GM12801 (cell line): ENCODE results near the gene TECTA.

Experiments
- TF ChIP-seq, protein P1 (sequence below): IDR thresholded peaks from one replicate; pipeline ENCODE4 v1.5.1; 2011; ENCODE audit warnings: control low read depth; ENCODE audit not compliant: insufficient read length; ENCODE audit errors: extremely low read depth

TECTA gene

DNA sequence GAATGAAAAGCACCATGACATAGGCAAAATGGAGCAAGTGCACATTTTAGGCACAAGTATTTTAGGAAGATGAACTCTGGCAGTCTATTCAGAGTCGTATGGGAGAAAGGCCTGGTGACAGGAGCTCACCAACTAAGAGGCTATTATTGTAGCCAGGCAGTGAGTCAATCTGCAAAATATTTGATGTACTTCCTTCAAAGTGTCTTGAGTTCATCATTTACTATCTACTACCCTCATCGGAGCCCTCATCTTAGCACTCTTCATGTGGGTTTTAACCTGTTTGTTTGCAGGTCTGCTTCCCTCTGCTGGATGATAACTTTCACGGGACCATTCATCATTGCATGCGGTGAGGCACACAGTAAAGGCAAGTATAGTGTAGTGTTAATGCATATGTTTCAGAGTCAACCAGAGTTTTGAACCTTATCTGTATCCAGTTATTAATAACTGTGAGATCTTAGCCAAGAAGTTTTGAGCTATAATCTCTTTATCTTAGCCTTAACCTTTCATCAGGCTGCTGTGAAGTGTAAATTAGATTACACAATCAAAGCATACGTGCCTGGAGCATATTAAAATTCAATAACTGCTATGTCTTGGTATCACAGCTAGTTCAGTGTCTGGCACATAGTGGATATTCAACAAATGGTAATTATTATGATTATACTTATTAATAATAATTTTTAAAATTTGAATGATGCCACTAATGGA lies 120.6 kb downstream of the TECTA start:
- TF ChIP-seq, protein P1, sequence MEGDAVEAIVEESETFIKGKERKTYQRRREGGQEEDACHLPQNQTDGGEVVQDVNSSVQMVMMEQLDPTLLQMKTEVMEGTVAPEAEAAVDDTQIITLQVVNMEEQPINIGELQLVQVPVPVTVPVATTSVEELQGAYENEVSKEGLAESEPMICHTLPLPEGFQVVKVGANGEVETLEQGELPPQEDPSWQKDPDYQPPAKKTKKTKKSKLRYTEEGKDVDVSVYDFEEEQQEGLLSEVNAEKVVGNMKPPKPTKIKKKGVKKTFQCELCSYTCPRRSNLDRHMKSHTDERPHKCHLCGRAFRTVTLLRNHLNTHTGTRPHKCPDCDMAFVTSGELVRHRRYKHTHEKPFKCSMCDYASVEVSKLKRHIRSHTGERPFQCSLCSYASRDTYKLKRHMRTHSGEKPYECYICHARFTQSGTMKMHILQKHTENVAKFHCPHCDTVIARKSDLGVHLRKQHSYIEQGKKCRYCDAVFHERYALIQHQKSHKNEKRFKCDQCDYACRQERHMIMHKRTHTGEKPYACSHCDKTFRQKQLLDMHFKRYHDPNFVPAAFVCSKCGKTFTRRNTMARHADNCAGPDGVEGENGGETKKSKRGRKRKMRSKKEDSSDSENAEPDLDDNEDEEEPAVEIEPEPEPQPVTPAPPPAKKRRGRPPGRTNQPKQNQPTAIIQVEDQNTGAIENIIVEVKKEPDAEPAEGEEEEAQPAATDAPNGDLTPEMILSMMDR = no peak

DNA sequence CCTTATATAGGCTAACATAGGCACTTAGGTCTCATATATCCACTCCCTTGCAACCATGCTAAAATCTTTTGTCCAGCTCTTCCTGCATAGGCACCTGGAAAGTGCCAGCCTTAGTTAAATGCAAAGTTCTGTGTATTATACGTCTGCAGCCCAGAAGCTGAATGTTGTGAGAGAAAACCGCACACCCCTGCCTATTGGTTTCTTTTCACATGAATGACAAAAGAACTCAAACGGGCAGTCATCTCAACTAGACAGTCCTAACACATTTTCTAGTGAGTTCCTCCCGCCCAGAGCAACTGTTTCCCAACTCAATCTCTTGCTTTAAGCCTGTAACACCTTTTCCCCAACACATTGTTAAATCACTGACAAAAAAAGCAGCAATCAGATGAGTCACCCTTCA lies 122.1 kb downstream of the TECTA start:
- TF ChIP-seq, protein P1 = no peak

DNA sequence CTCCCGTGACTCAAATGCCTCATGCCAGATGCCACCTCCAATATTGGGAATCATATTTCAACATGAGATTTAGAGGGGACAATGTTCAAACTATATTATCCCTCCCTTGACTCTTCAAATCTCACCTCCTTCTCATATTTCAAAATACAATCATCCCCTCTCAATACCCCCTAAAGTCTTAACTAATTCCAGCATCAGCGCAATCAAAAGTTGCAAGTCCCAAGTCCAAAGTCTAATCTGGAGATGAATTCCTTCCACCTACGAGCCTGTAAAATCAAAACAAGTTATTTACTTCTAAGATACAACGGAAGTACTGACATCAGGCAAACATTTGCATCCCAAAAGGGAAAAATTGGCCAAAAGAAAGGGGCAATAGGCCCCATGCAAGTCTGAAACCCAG lies 124.3 kb downstream of the TECTA start:
- TF ChIP-seq, protein P1 = no peak

DNA sequence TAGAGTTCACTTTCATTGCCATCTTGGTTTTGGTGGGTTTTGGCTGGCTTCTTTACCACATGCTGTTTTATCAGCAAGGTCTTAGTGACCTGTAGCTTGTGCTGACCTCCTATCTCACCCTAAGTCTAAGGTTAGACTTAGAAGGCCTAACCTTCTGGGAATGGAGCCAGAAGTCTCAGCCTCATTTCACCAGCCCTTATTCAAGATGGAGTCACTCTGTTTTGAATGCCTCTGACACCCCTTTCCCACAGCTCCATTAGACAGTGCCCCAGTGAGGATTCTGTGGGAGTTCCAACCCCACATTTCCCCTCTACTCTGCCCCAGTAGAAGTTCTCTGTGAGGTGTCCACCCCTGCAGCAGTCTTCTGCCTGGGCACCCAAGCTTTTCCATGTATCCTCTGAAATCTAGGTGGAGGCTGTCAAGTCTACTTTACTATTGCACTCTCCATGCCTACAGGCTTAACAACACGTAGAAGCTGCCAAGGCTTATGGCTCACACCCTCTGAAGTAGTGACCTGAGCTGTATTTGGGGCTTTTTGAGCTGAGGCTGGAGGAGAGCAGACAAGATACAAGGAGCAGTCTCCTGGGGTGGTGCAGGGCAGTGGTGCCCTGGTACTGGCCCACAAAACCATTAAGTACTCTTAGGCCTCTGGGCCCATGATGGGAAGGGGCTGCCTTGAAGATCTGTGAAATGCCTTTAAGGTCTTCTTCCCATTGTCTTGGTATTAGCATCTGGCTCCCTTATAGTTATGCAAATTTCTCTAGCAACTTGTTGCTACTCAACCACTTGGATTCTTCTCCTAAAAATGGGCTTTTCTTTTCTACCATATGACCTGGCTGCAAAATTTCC lies 125.6 kb downstream of the TECTA start:
- TF ChIP-seq, protein P1 = no peak

DNA sequence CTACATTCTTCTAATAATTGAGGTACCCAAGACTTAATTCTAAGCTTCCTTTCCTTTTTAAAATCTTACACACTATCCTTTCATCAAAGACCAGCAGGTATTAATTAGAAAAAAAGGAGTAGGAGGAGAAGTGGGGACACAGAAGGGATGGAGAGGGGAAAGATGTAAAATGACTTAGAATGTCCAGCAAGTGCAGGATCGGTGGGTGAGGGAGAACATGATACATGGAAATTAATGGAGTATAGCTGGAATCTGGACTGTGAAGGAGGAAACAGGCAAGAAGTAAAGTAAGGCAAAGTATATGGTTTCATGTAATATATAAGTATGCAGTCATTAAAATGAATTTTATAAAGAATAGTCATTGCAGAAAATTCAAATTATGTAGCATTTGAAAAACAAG lies 127.8 kb downstream of the TECTA start:
- TF ChIP-seq, protein P1 = no peak

DNA sequence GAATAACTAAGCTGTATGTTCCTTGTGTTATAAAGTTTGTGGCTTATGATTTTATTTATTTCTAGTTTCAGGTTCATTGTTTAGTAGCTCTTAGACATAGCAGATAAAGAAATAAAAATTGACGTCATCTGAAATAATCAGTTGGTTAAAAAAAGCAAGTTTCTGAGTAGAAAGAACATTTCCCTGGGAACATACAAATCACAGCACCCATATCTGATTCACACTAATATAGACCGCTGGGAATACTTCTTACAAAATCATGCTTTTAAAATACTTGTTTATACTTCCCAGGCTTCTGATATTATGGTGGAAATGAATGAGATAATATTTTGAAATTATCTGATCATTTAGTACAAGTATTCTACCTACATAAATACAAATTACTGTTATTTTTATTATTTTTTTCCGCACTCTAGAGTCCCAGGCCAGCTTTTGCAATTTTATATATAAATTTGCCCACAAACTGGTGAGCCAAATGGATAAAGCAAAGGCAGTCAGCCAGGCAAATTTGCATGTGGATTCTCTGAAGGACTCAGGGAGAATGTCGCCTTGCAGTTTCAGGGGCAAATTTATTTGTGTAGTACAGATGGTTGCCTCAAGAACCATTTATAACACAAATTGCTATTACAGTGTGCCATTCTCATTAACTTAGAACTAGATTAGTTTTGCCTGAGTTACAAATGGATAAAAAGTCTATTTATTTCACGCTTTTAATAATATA lies 128.6 kb downstream of the TECTA start:
- TF ChIP-seq, protein P1 = no peak
